CD1c-positive myeloid dendritic cell (primary cell): ENCODE results near the gene ABI3BP.

ENCODE experiments used
- DNase-seq: peaks from one replicate; pipeline ENCODE4 v3.0.0-alpha.2; 2016; ENCODE audit errors: extremely low spot score

ABI3BP gene

GRCh38 chr3:100891827-100892226 is 101.4 kb downstream of the ABI3BP start:
- DNase-seq, result no peak

GRCh38 chr3:100891033-100891432 is 102.2 kb downstream of the ABI3BP start:
- DNase-seq, result peak; percentile 9

- DNase-seq, result no peak
Observed at GRCh38 chr3:100888881-100889280, 104.3 kb downstream of the ABI3BP start.

GRCh38 chr3:100882571-100882984 is 110.6 kb downstream of the ABI3BP start:
- DNase-seq, result no peak

- no peak for DNase-seq
Observed at GRCh38 chr3:100880845-100881244, 112.4 kb downstream of the ABI3BP start.

GRCh38 chr3:100880072-100880471 is 113.1 kb downstream of the ABI3BP start:
- no peak for DNase-seq

- DNase-seq, result no peak
Observed at GRCh38 chr3:100879195-100879810, 113.9 kb downstream of the ABI3BP start.

GRCh38 chr3:100877286-100877685 is 115.9 kb downstream of the ABI3BP start:
- no peak for DNase-seq

GRCh38 chr3:100875239-100875638 is 118.0 kb downstream of the ABI3BP start:
- DNase-seq, result no peak

- no peak for DNase-seq
Observed at GRCh38 chr3:100873611-100874010, 119.6 kb downstream of the ABI3BP start.

- DNase-seq, result no peak
Observed at GRCh38 chr3:100871306-100871705, 121.9 kb downstream of the ABI3BP start.

GRCh38 chr3:100869787-100870186 is 123.4 kb downstream of the ABI3BP start:
- DNase-seq, result no peak

- no peak for DNase-seq
Observed at GRCh38 chr3:100868894-100869293, 124.3 kb downstream of the ABI3BP start.

- DNase-seq, result no peak
Observed at GRCh38 chr3:100868096-100868495, 125.1 kb downstream of the ABI3BP start.

GRCh38 chr3:100865442-100865841 is 127.8 kb downstream of the ABI3BP start:
- no peak for DNase-seq

- no peak for DNase-seq
Observed at GRCh38 chr3:100864471-100865250, 128.6 kb downstream of the ABI3BP start.

- no peak for DNase-seq
Observed at GRCh38 chr3:100857863-100858262, 135.4 kb downstream of the ABI3BP start.

- no peak for DNase-seq
Observed at GRCh38 chr3:100856821-100857220, 136.4 kb downstream of the ABI3BP start.

- DNase-seq, result no peak
Observed at GRCh38 chr3:100852840-100853239, 140.4 kb downstream of the ABI3BP start.

- DNase-seq, result no peak
Observed at GRCh38 chr3:100850701-100851100, 142.5 kb downstream of the ABI3BP start.

GRCh38 chr3:100850156-100850555 is 143.1 kb downstream of the ABI3BP start:
- DNase-seq, result no peak

- DNase-seq, result no peak
Observed at GRCh38 chr3:100844063-100844936, 148.9 kb downstream of the ABI3BP start.
